Measurements from ENCODE around the gene AMHR2. TPM values are rescaled to one million over a fixed set of nuclear protein-coding genes. Genes with fewer than 3 reads are reported as not detected.

The AMHR2 gene
- total and polyA plus RNA-seq, 11 donors, result 0.30 to 2.2 (median 0.57) TPM; not detected in 6

- H3K36me3 ChIP-seq, result peaks cover 3 to 28% (median 21%) of the 10 kb centered on the region in 9 donors
- H3K27me3 ChIP-seq, result no peaks in the 10 kb centered on the region
- no peak for TF ChIP-seq POLR2A (IDR thresholded peaks at IDR 0.05)
- TF ChIP-seq CTCF (IDR thresholded peaks at IDR 0.05), result no peak
- intact Hi-C loops (cut with DNase I), result loop anchor here in 2 of 10 donors (2.0 to 5.0 kb wide), 2 partner anchors 54 to 123 kb away; partner anchors contain the start of gene TARBP2 (in 1 of the 2)
- WGBS, 4 donors, result 15 to 21% (median 18%) methylated on average over 23 of the region's 23 CpGs
- no peaks in the 10 kb centered on the region for H3K9me3 ChIP-seq
- H3K4me1 ChIP-seq, result peaks cover 22 to 42% (median 35%) of the 10 kb centered on the region in 12 donors
- peak overlapping the region; percentile 87 to 98 (median 96) for H3K27ac ChIP-seq
- no peak for DNase-seq
- no peak for ATAC-seq
- H3K4me3 ChIP-seq, result peak overlapping the region; percentile 27 to 71 (median 64)
These were observed 44.8 kb upstream of the AMHR2 start for GRCh38 chr12:53378724-53379388.

GRCh38 chr12:53379389-53380103, 44.1 kb upstream of the AMHR2 start:
- TF ChIP-seq CTCF (IDR thresholded peaks at IDR 0.05) (no peak), POLR2A (IDR thresholded peaks at IDR 0.05) (peak; percentile 43 to 89)
- intact Hi-C loops (cut with DNase I), result loop anchor here in 4 of 10 donors (2.0 to 5.0 kb wide), 3 partner anchors 27 to 123 kb away; partner anchors contain the start of gene TARBP2 (in 1 of the 4)

GRCh38 chr12:53380104-53380793, 43.4 kb upstream of the AMHR2 start, which contains the start of gene SP1:
TSS of gene SP1 (plus strand) at chr12:53380176. CDS start at chr12:53380292, 116 bp downstream.
- peak; percentile 93 to 98 (median 94) for DNase-seq
- Histone ChIP-seq H3K4me3 (peak within 1 kb of the TSS; percentile 27 to 85 (median 68)), H3K27ac (peak within 1 kb of the TSS; percentile 90 to 100 (median 98)), H3K27me3 (no peaks in the 10 kb centered on the region), H3K4me1 (peaks cover 22 to 53% (median 48%) of the 10 kb centered on the region in 12 donors), H3K9me3 (no peaks in the 10 kb centered on the region), H3K36me3 (peaks cover 3 to 42% (median 35%) of the 10 kb centered on the region in 9 donors)
- 0 to 2% (median 1%) methylated on average over 25 to 70 of the region's 71 CpGs for WGBS, 4 donors
- intact Hi-C loops (cut with DNase I), result loop anchor here in 2 of 10 donors (2.0 kb wide), 2 partner anchors 27 to 55 kb away; no protein-coding TSS in a partner anchor
- peak; percentile 19 to 83 (median 64) for ATAC-seq
- TF ChIP-seq CTCF (IDR thresholded peaks at IDR 0.05) (no peak), POLR2A (IDR thresholded peaks at IDR 0.05) (peak in 1 of 2 donors; percentile 48)

More at GRCh38 chr12:53379389-53380103, 44.1 kb upstream of the AMHR2 start:
- H3K9me3 ChIP-seq, result no peaks in the 10 kb centered on the region
- ATAC-seq (peak; percentile 87 to 91 (median 90)), DNase-seq (peak; percentile 95 to 100 (median 99))
- peak overlapping the region; percentile 27 to 85 (median 64) for H3K4me3 ChIP-seq
- WGBS, 4 donors, result 0% methylated on average over 27 to 29 of the region's 29 CpGs
- H3K4me1 ChIP-seq, result peaks cover 22 to 46% (median 42%) of the 10 kb centered on the region in 12 donors
- H3K36me3 ChIP-seq, result peaks cover 3 to 35% (median 28%) of the 10 kb centered on the region in 9 donors
- peak overlapping the region; percentile 90 to 100 (median 98) for H3K27ac ChIP-seq
- H3K27me3 ChIP-seq, result no peaks in the 10 kb centered on the region

All from heart left ventricle (tissue), 16 donors.